T-cell (primary cell): ENCODE results near the gene PEX12. TPM values are rescaled to one million over a fixed set of nuclear protein-coding genes. Genes with fewer than 3 reads are reported as not detected.
"Not testable (repeated sequence)": the region's sequence is repeated elsewhere in the genome, so short reads cannot be mapped to it uniquely, and the experiment has no call there.

Experiments
- ATAC-seq, 4 experiments: fragments of 200-7000 bp in 3 of 4; fragments of 150-1000 bp in 1 of 4; cut with Tn5 transposase; replicated peaks in 1 of 4; 1 replicate in 3 of 4; 2 replicates in 1 of 4; pipeline ENCODE4 v1.10.0; 2021; ENCODE audit warnings: moderate library complexity in 3 of 4, mild to moderate bottlenecking in 2 of 4, moderate number of reproducible peaks in 1 of 4
- CTCF ChIA-PET, 2 donors: fragments of 300-600 bp; sonication (Branson Sonifier 250); formaldehyde crosslinking; loops; one replicate each; lab custom pipeline; 2022; ENCODE audit warnings: antibody characterized with exemption in 2 of 2; lab: Charles Lee
- POLR2A ChIA-PET, 2 donors: fragments of 300-600 bp; sonication (Branson Sonifier 250); formaldehyde crosslinking; loops; one replicate each; lab custom pipeline; 2022; ENCODE audit warnings: antibody characterized with exemption in 2 of 2; lab: Charles Lee
- DNase-seq, 35 experiments: peaks; one replicate each; pipeline versions ENCODE4 v3.0.0 to v3.0.0-alpha.2; 2013 to 2023
- H3K27ac ChIP-seq: one replicate; pipeline ENCODE4 v1.5.1; 2013; ENCODE audit warnings: low read length
- H3K27me3 ChIP-seq, 2 experiments: replicated peaks in 1 of 2; 1 replicate in 1 of 2; 2 replicates in 1 of 2; pipeline versions ENCODE4 v1.6.1 to v1.7.0; 2013; ENCODE audit warnings: low read length in 1 of 2, mixed read lengths in 1 of 2; ENCODE audit not compliant: control insufficient read depth in 2 of 2, insufficient read depth in 2 of 2; ENCODE audit errors: extremely low read depth in 1 of 2
- H3K36me3 ChIP-seq, 2 donors: 1 replicate in 1 of 2; 2 replicates in 1 of 2; pipeline versions ENCODE4 v1.6.1 to v1.7.0; 2013; ENCODE audit warnings: low read length in 1 of 2; ENCODE audit not compliant: control insufficient read depth in 2 of 2, insufficient read depth in 1 of 2; ENCODE audit errors: extremely low read depth in 1 of 2
- H3K4me1 ChIP-seq, 2 experiments: 1 replicate in 1 of 2; 2 replicates in 1 of 2; pipeline versions ENCODE4 v1.6.1 to v1.7.0; 2013; ENCODE audit warnings: low read length in 2 of 2, mixed read lengths in 1 of 2; ENCODE audit not compliant: insufficient read depth in 2 of 2, control insufficient read depth in 1 of 2; ENCODE audit errors: extremely low read depth in 1 of 2
- H3K4me3 ChIP-seq, 2 donors: 1 replicate in 1 of 2; 2 replicates in 1 of 2; pipeline versions ENCODE4 v1.5.1 to v1.7.0; 2013; ENCODE audit warnings: mild to moderate bottlenecking in 2 of 2, low read length in 1 of 2, moderate library complexity in 1 of 2; ENCODE audit not compliant: control insufficient read depth in 1 of 2; ENCODE audit errors: extremely low read depth in 1 of 2
- H3K9me3 ChIP-seq: 2 replicates; pipeline ENCODE4 v1.7.0; 2013
- H3K27ac Mint-ChIP-seq, 2 donors: one replicate each; pipeline ENCODE4 v1.8.0; 2020 to 2021; ENCODE audit warnings: mild to moderate bottlenecking in 2 of 2, mixed read lengths in 2 of 2
- H3K27me3 Mint-ChIP-seq, 2 donors: one replicate each; pipeline ENCODE4 v1.8.0; 2021 to 2022; ENCODE audit warnings: mixed read lengths in 2 of 2
- H3K36me3 Mint-ChIP-seq: one replicate; pipeline ENCODE4 v1.8.0; 2021; ENCODE audit warnings: mixed read lengths
- H3K4me1 Mint-ChIP-seq, 3 donors: one replicate each; pipeline ENCODE4 v1.8.0; 2020 to 2022; ENCODE audit warnings: mixed read lengths in 3 of 3, mild to moderate bottlenecking in 1 of 3
- H3K4me3 Mint-ChIP-seq, 3 donors: one replicate each; pipeline ENCODE4 v1.8.0; 2020 to 2022; ENCODE audit warnings: mild to moderate bottlenecking in 3 of 3, mixed read lengths in 3 of 3, moderate library complexity in 3 of 3
- H3K9me3 Mint-ChIP-seq, 3 donors: one replicate each; pipeline ENCODE4 v1.8.0; 2020 to 2022; ENCODE audit warnings: mixed read lengths in 3 of 3
- WGBS: methylation state at CpG from one replicate; pipeline ENCODE4 v1.1.5; 2013; ENCODE audit warnings: missing lambda C conversion rate; ENCODE audit not compliant: insufficient coverage; 5-methylcytosine and 5-hydroxymethylcytosine counted together
- total RNA-seq, 35 experiments: library from RNA in 6 of 35; stranded (reverse) in 6 of 35; fragments of 120-200 nt in 1 of 35; gene quantifications; one replicate each; pipeline versions ENCODE4 v1.2.1 to v1.2.4 and lab custom pipeline; 2013 to 2026

The PEX12 gene
- total RNA-seq, 5 donors from 2014 or later (not counting 1 experiment from before 2014, with no cell fraction given) = 3.6 to 6.6 (median 5.6) TPM

DNA sequence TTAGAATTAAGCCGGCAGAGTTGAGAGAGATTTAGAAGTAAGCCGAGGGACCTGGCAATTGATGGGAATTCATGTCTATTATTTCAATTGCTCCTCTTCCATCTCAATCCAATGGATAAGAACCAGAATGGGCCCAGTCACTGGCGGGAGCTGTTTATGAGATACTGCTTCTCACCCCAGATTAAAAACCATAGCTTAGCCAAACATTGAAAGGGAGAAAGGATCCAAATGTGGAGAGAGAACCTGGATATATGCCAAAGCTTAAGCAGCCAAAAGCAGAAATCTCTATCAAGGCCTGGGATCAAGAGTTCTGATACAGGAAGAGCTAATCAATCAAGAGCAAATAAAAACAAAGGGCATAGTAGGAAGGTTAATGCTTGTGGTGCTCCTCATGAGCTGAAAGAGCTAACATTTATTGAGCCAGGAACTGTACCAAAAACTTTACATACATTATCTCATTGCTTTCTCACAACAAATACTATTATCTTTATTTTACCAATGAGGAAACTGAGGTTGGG lies 43.7 kb downstream of the PEX12 start:
- POLR2A ChIA-PET = interaction anchor here (0.6 to 0.7 kb wide), 5 partner anchors 36 to 321 kb away, joined by 3 to 6 read pairs (median 3); no protein-coding TSS in a partner anchor
- peak overlapping the region; percentile 82 for H3K27ac ChIP-seq

DNA sequence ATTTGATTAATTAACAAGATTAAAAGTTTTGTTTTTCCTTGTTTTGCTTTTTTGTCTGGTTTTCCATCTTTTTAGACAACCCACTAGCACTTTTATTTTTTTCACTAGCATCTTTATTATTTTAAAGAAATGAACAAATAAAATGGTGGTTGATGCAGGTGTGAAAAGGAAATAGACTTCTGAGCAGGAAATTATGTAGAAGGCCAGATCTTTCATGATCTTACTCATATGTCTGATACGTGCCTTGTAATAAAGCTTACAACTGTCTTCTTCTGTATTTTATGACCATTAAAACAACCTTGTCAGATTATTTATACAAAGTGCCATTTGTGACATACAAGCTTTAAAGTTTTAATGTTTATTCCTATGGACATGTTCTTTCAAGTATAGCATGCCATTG lies 47.2 kb downstream of the PEX12 start:
- Histone ChIP-seq H3K4me3 (no peak overlapping the region), H3K27ac (peak overlapping the region; percentile 82), H3K4me1 (peaks cover 19 to 43% of the 10 kb centered on the region in 2 experiments), H3K27me3 (no peaks in the 10 kb centered on the region), H3K36me3 (no peaks in the 10 kb centered on the region), H3K9me3 (no peaks in the 10 kb centered on the region)
- Mint-ChIP-seq H3K27ac (peak overlapping the region; percentile 47 to 66), H3K4me1 (peaks cover 72 to 89% (median 74%) of the 10 kb centered on the region in 3 donors), H3K9me3 (no peaks in the 10 kb centered on the region), H3K4me3 (peak overlapping the region in 2 of 3 donors; percentile 25 to 63), H3K36me3 (peaks cover 49% of the 10 kb centered on the region), H3K27me3 (no peaks in the 10 kb centered on the region)
- CTCF ChIA-PET = interaction anchor here in 1 of 2 donors (0.6 to 2.9 kb wide), 9 partner anchors 10 to 468 kb away, joined by 3 to 13 read pairs (median 4); no protein-coding TSS in a partner anchor
- POLR2A ChIA-PET = interaction anchor here (0.6 to 1.5 kb wide), 4 partner anchors 158 to 284 kb away, joined by 3 to 6 read pairs (median 3); partner anchors contain the start of gene SLFN11 (in 1 of the 2)
- no CpG with 5 or more reads among the region's 1 CpG for WGBS
- DNase-seq = peak in 1 of 35 experiments; percentile 52
- peak in 1 of 4 experiments; percentile 29 for ATAC-seq

More for the DNA sequence above, 43.7 kb downstream of the PEX12 start:
- peaks cover 59 to 78% (median 63%) of the 10 kb centered on the region in 3 donors for H3K4me1 Mint-ChIP-seq
- peaks cover 19% of the 10 kb centered on the region for H3K36me3 Mint-ChIP-seq
- peak overlapping the region in 1 of 2 donors; percentile 62 for H3K4me3 ChIP-seq
- peak overlapping the region; percentile 75 to 89 (median 75) for H3K4me3 Mint-ChIP-seq
- CTCF ChIA-PET = interaction anchor here (0.5 to 8.7 kb wide), 21 partner anchors 8 to 879 kb away, joined by 3 to 136 read pairs (median 3); partner anchors contain the start of genes PEX12 (in 1 of the 2) and SLFN13 (in 1 of the 2)
- H3K9me3 Mint-ChIP-seq = no peaks in the 10 kb centered on the region
- H3K27ac Mint-ChIP-seq = peak overlapping the region; percentile 89 to 99
- H3K27me3 ChIP-seq = no peaks in the 10 kb centered on the region
- no peaks in the 10 kb centered on the region for H3K9me3 ChIP-seq
- DNase-seq = no peak
- no peaks in the 10 kb centered on the region for H3K27me3 Mint-ChIP-seq
- ATAC-seq = no peak
- H3K4me1 ChIP-seq = peaks cover 36 to 55% of the 10 kb centered on the region in 2 experiments
- WGBS = no CpG with 5 or more reads among the region's 3 CpGs
- no peaks in the 10 kb centered on the region for H3K36me3 ChIP-seq

DNA sequence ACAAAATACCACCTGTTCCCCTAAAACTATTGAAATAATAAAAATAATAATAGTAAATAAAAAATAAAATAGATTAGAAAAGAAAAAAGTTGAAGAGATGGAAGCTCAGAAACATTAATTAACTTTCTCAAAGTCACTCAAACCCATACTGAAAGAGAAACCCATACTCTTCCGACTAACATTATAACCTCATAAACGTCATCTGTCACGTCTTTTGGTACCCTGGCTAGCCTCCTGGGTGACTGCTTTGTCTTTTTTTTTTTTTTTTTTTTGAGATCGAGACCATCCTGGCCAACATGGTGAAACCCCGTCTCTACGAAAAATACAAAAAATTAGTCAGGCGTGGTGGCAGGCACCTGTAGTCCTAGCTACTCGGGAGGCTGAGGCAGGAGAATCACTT lies 48.5 kb downstream of the PEX12 start:
- H3K27ac Mint-ChIP-seq = peak overlapping the region; percentile 63 to 90

DNA sequence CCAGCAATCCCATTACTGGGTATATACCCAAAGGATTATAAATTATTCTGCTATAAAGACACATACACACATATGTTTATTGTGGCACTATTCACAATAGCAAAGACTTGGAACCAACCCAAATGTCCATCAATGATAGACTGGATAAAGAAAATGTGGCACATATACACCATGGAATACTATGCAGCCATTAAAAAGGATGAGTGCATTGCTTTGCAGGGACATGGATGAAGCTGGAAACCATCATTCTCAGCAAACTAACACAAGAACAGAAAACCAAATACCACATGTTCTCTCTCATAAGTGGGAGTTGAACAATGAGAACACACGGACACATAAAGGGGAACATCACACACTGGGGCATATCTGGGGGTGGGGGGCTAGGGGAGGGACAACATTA lies 49.0 kb downstream of the PEX12 start:
- H3K4me3 ChIP-seq, DNase-seq, H3K9me3 ChIP-seq, ATAC-seq, H3K27me3 Mint-ChIP-seq, CTCF ChIA-PET, H3K27me3 ChIP-seq, H3K36me3 ChIP-seq, H3K9me3 Mint-ChIP-seq: not testable (repeated sequence)
- H3K4me1 Mint-ChIP-seq = peaks cover 82 to 94% (median 83%) of the 10 kb centered on the region in 3 donors
- H3K4me3 Mint-ChIP-seq = peak overlapping the region in 2 of 3 donors; percentile 49 to 72
- H3K27ac ChIP-seq = peak overlapping the region; percentile 52
- POLR2A ChIA-PET = interaction anchor here in 1 of 2 donors (0.5 kb wide), 1 partner anchor 8 kb away, joined by 4 read pairs; no protein-coding TSS in a partner anchor
- H3K4me1 ChIP-seq = peaks cover 12 to 36% of the 10 kb centered on the region in 2 experiments
- whole genome bisulfite sequencing = no CpG with 5 or more reads among the region's 1 CpG
- peaks cover 55% of the 10 kb centered on the region for H3K36me3 Mint-ChIP-seq
- peak overlapping the region; percentile 73 to 74 for H3K27ac Mint-ChIP-seq

More for the DNA sequence above, 48.5 kb downstream of the PEX12 start:
- no peaks in the 10 kb centered on the region for H3K9me3 ChIP-seq
- no peaks in the 10 kb centered on the region for H3K36me3 ChIP-seq
- H3K27me3 Mint-ChIP-seq = no peaks in the 10 kb centered on the region
- H3K27ac ChIP-seq = peak overlapping the region; percentile 52
- H3K4me1 Mint-ChIP-seq = peaks cover 82 to 94% (median 83%) of the 10 kb centered on the region in 3 donors
- peak in 1 of 4 experiments; percentile 46 for ATAC-seq
- peak overlapping the region; percentile 42 to 63 (median 57) for H3K4me3 Mint-ChIP-seq
- H3K36me3 Mint-ChIP-seq = peaks cover 57% of the 10 kb centered on the region
- H3K4me1 ChIP-seq = peaks cover 17 to 35% of the 10 kb centered on the region in 2 experiments
- CTCF ChIA-PET = interaction anchor here in 1 of 2 donors (2.9 kb wide), 1 partner anchor 9 kb away, joined by 13 read pairs; no protein-coding TSS in a partner anchor
- WGBS = 68% methylated on average over 3 of the region's 8 CpGs
- POLR2A ChIA-PET = interaction anchor here in 1 of 2 donors (0.5 kb wide), 1 partner anchor 8 kb away, joined by 4 read pairs; no protein-coding TSS in a partner anchor
- peak in 1 of 35 experiments; percentile 59 for DNase-seq
- no peak overlapping the region for H3K4me3 ChIP-seq
- no peaks in the 10 kb centered on the region for H3K9me3 Mint-ChIP-seq
- H3K27me3 ChIP-seq = no peaks in the 10 kb centered on the region

Other genes starting within 250 kb of the PEX12 start
- 10 to 100 TPM; 22.2 to 43.2 (median 31.0) TPM for gene SLFN11, start 204.9 kb downstream of the PEX12 start, total RNA-seq
- gene SLFN12, start 146.1 kb downstream of the PEX12 start, total RNA-seq = 1 to 10 TPM; 4.9 to 8.1 (median 7.1) TPM
- 10 to 100 TPM; 26.6 to 34.9 (median 30.9) TPM for gene SLFN13, start 129.8 kb downstream of the PEX12 start, total RNA-seq
- 100 to 1,000 TPM in 1 of 5 donors, 10 to 100 TPM in 4; 79.7 to 113 (median 90.7) TPM for gene SLFN12L, start 40.9 kb downstream of the PEX12 start, total RNA-seq
- not detected for gene SLFN14, start 17.8 kb downstream of the PEX12 start, total RNA-seq
- gene AP2B1, start 8.8 kb upstream of the PEX12 start, total RNA-seq = 100 to 1,000 TPM; 106 to 157 (median 134) TPM
- gene RASL10B, start 153.1 kb upstream of the PEX12 start, total RNA-seq = under 1 TPM; 0.38 to 0.56 (median 0.39) TPM
- gene GAS2L2, start 174.7 kb upstream of the PEX12 start, total RNA-seq = under 1 TPM in 4 of 5 donors, not detected in 1; 0.07 to 0.26 (median 0.21) TPM
- not detected for gene C17orf50, start 182.3 kb upstream of the PEX12 start, total RNA-seq
- 10 to 100 TPM in 2 of 5 donors, 1 to 10 TPM in 3; 3.4 to 11.4 (median 6.9) TPM for gene MMP28, start 217.1 kb upstream of the PEX12 start, total RNA-seq
- gene TAF15, start 230.9 kb upstream of the PEX12 start, total RNA-seq = 100 to 1,000 TPM; 186 to 228 (median 201) TPM